ENCODE data around the gene TMEM121. TPM values are rescaled to one million over a fixed set of nuclear protein-coding genes. Genes with fewer than 3 reads are reported as not detected.

Gene TMEM121
- total RNA-seq, 1 donor: 4.0 TPM

- DNase-seq (ENCODE audit: low read depth): no peak
- H3K4me3 ChIP-seq (ENCODE audit: low read depth, low read length): no peak overlapping the region
- TF ChIP-seq CTCF (IDR thresholded peaks at IDR 0.05; ENCODE audit: insufficient read depth, low read length): no peak
Observed at GRCh38 chr14:105519946-105520698, 6.3 kb upstream of the TMEM121 start.

GRCh38 chr14:105525326-105525725 lies 1.1 kb upstream of the TMEM121 start:
- no peak for DNase-seq (ENCODE audit: low read depth)
- TF ChIP-seq CTCF (IDR thresholded peaks at IDR 0.05; ENCODE audit: insufficient read depth, low read length): no peak
- H3K4me3 ChIP-seq (ENCODE audit: low read depth, low read length): no peak overlapping the region

- peak overlapping the region; percentile 69 for H3K4me3 ChIP-seq (ENCODE audit: low read depth, low read length)
- TF ChIP-seq CTCF (IDR thresholded peaks at IDR 0.05; ENCODE audit: insufficient read depth, low read length): no peak
- no peak for DNase-seq (ENCODE audit: low read depth)
Observed at GRCh38 chr14:105526776-105527380, 495 bp downstream of the TMEM121 start.

- no peak for TF ChIP-seq CTCF (IDR thresholded peaks at IDR 0.05; ENCODE audit: insufficient read depth, low read length)
- peak overlapping the region; percentile 69 for H3K4me3 ChIP-seq (ENCODE audit: low read depth, low read length)
Observed at GRCh38 chr14:105527381-105527825, 1.0 kb downstream of the TMEM121 start.

GRCh38 chr14:105527826-105528585 lies 1.6 kb downstream of the TMEM121 start:
- peak overlapping the region; percentile 69 for H3K4me3 ChIP-seq (ENCODE audit: low read depth, low read length)
- DNase-seq (ENCODE audit: low read depth): peak; percentile 66
- TF ChIP-seq CTCF (IDR thresholded peaks at IDR 0.05; ENCODE audit: insufficient read depth, low read length): peak; percentile 74

More at GRCh38 chr14:105527381-105527825, 1.0 kb downstream of the TMEM121 start:
- DNase-seq (ENCODE audit: low read depth): no peak

- H3K4me3 ChIP-seq (ENCODE audit: low read depth, low read length): peak overlapping the region; percentile 41
- no peak for TF ChIP-seq CTCF (IDR thresholded peaks at IDR 0.05; ENCODE audit: insufficient read depth, low read length)
- no peak for DNase-seq (ENCODE audit: low read depth)
Observed at GRCh38 chr14:105528586-105529318, 2.4 kb downstream of the TMEM121 start.
